Smooth muscle cell (in vitro differentiated cells): Measurements from ENCODE around the gene LSG1. TPM values are rescaled to one million over a fixed set of nuclear protein-coding genes. Genes with fewer than 3 reads are reported as not detected.

ENCODE experiments used
- DNase-seq: peaks from one replicate; lab custom pipeline; 2025; ENCODE audit not compliant: unreplicated experiment; lab: John Stamatoyannopoulos, UW
- H2AFZ ChIP-seq: fragments of 200-600 bp; sonication (generic); 2 replicates; pipeline ENCODE4 v1.6.0; 2016; ENCODE audit warnings: antibody characterized with exemption, low read depth, mild to moderate bottlenecking
- H3F3A ChIP-seq: fragments of 200-600 bp; sonication (generic); 2 replicates; pipeline ENCODE4 v1.6.0; 2017; ENCODE audit warnings: antibody characterized with exemption, low read depth
- H3K27ac ChIP-seq: fragments of 200-600 bp; sonication (generic); 2 replicates; pipeline ENCODE4 v1.5.1; 2016; ENCODE audit warnings: low read depth, mild to moderate bottlenecking
- H3K27me3 ChIP-seq: fragments of 200-600 bp; sonication (generic); 2 replicates; pipeline ENCODE4 v1.6.1; 2016; ENCODE audit warnings: low read depth, mild to moderate bottlenecking
- H3K36me3 ChIP-seq: fragments of 200-600 bp; sonication (generic); 2 replicates; pipeline ENCODE4 v1.5.1; 2016; ENCODE audit warnings: low read depth
- H3K4me1 ChIP-seq: fragments of 200-600 bp; sonication (generic); 2 replicates; pipeline ENCODE4 v1.5.1; 2016; ENCODE audit warnings: low read depth
- H3K4me2 ChIP-seq: fragments of 200-600 bp; sonication (generic); 2 replicates; pipeline ENCODE4 v1.6.0; 2016; ENCODE audit warnings: mild to moderate bottlenecking
- H3K4me3 ChIP-seq: fragments of 200-600 bp; sonication (generic); 2 replicates; pipeline ENCODE4 v1.5.1; 2016; ENCODE audit warnings: mild to moderate bottlenecking
- H3K79me2 ChIP-seq: fragments of 200-600 bp; sonication (generic); 2 replicates; pipeline ENCODE4 v1.6.0; 2016; ENCODE audit warnings: low read depth, mild to moderate bottlenecking
- H3K9ac ChIP-seq: fragments of 200-600 bp; sonication (generic); 2 replicates; pipeline ENCODE4 v1.6.0; 2016; ENCODE audit warnings: low read depth
- H3K9me3 ChIP-seq: fragments of 200-600 bp; sonication (generic); replicated peaks from 2 replicates; pipeline ENCODE4 v1.5.1; 2016; ENCODE audit warnings: low read depth
- H4K20me1 ChIP-seq: fragments of 200-600 bp; sonication (generic); 2 replicates; pipeline ENCODE4 v1.6.0; 2016; ENCODE audit warnings: low read depth
- WGBS: methylation state at CpG from one replicate; pipeline ENCODE4 v1.1.7; 2016; ENCODE audit warnings: low lambda C conversion rate; 5-methylcytosine and 5-hydroxymethylcytosine counted together
- polyA plus RNA-seq: library from polyadenylated mRNA; unstranded; fragments of >200 nt; fragmentation: Nextera tagmentation; extraction: Ambion mirVana; gene quantifications from 2 replicates; pipeline ENCODE4 v1.2.1, GENCODE V29; 2016
- total RNA-seq: library from RNA; depleted of rRNA; stranded (reverse); fragments of >200 nt; gene quantifications from 2 replicates; pipeline ENCODE4 v1.2.3, GENCODE V29; 2014
- TF ChIP-seq, protein P1 (sequence below): fragments of 200-600 bp; sonication (generic); IDR thresholded peaks from 2 replicates; pipeline ENCODE4 v1.5.1; 2017; ENCODE audit warnings: borderline replicate concordance, mild to moderate bottlenecking, antibody characterized with exemption; ENCODE audit not compliant: insufficient read depth, poor library complexity, severe bottlenecking

LSG1 gene
- total and polyA plus RNA-seq, 2 experiments from 2014 or later = 14.0 to 29.1 TPM

DNA sequence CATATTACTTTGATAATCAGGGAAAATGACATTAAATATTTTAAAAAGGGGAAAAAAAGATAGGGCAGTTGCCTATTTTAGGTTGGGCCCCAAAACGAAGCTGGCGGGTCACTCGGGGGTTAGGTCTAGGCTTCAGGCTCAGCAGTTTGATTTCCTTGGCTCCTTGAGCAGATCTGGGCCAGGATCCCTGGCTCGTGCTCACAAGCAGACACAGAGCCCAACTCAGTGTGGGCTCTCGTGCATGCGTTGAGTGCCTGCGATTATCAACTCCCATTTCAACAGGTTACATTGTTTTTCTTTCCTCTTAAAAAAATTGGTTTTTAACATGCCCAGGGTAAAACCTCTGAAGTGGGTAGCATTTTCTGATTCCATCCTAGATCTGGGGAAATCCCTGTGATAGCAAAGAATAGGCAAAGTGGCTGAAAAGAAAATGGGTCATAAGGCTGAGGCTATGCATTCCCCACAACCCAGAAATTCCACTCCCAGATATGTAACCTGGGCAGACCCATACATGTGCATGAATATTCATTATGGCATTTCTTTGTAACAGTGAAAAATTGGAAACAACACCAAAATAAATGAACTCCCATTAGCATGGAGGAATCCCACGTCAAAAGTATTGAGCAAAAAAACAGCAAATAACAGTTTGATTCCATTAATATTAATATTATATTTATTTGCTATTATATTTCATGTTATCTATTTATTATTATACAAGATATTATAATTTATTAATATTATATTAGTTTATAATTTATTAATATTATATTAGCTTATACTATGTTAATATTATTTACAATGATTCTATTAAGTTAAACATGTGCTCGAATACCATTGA lies 41.5 kb upstream of the LSG1 start:
- TF ChIP-seq, protein P1, sequence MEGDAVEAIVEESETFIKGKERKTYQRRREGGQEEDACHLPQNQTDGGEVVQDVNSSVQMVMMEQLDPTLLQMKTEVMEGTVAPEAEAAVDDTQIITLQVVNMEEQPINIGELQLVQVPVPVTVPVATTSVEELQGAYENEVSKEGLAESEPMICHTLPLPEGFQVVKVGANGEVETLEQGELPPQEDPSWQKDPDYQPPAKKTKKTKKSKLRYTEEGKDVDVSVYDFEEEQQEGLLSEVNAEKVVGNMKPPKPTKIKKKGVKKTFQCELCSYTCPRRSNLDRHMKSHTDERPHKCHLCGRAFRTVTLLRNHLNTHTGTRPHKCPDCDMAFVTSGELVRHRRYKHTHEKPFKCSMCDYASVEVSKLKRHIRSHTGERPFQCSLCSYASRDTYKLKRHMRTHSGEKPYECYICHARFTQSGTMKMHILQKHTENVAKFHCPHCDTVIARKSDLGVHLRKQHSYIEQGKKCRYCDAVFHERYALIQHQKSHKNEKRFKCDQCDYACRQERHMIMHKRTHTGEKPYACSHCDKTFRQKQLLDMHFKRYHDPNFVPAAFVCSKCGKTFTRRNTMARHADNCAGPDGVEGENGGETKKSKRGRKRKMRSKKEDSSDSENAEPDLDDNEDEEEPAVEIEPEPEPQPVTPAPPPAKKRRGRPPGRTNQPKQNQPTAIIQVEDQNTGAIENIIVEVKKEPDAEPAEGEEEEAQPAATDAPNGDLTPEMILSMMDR = no peak
- no peak for DNase-seq
- no peak overlapping the region for H3K4me2 ChIP-seq
- peak overlapping the region; percentile 9 for H3K27ac ChIP-seq
- H2AFZ ChIP-seq = no peak overlapping the region
- H3K4me1 ChIP-seq = no peaks in the 10 kb centered on the region
- no peaks in the 10 kb centered on the region for H3K36me3 ChIP-seq
- no peak overlapping the region for H3K9ac ChIP-seq
- no peaks in the 10 kb centered on the region for H3K9me3 ChIP-seq
- no peaks in the 10 kb centered on the region for H3K79me2 ChIP-seq
- H4K20me1 ChIP-seq = no peaks in the 10 kb centered on the region
- 89% methylated on average over 9 of the region's 9 CpGs for WGBS
- H3K27me3 ChIP-seq = no peaks in the 10 kb centered on the region
- no peak overlapping the region for H3K4me3 ChIP-seq
- H3F3A ChIP-seq = no peaks in the 10 kb centered on the region

DNA sequence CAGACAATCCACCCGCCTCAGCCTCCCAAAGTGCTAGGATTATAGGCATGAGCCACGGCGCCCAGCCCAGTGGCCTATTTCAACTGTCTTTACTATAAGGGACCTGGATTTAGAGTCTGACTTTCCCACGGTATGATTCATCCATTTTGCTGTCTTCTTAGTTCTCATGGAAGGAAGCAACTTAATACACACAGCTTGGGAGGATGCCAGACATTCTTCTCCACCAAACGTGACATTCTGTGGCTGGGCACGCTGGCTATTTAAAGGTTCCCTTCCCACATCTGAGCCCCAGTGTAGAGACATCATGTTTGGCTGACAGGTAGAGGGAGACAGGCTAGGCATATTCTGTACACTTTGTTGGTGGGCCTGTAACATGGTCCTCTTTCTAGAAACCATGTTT lies 39.9 kb upstream of the LSG1 start:
- WGBS = 5% methylated on average over 6 of the region's 6 CpGs
- H3K4me2 ChIP-seq = no peak overlapping the region
- no peaks in the 10 kb centered on the region for H3K27me3 ChIP-seq
- no peaks in the 10 kb centered on the region for H3K4me1 ChIP-seq
- H3K9me3 ChIP-seq = no peaks in the 10 kb centered on the region
- H3K4me3 ChIP-seq = no peak overlapping the region
- no peak for DNase-seq
- H3F3A ChIP-seq = no peaks in the 10 kb centered on the region
- H3K9ac ChIP-seq = no peak overlapping the region
- TF ChIP-seq, protein P1 = no peak
- no peaks in the 10 kb centered on the region for H3K79me2 ChIP-seq
- peak overlapping the region; percentile 28 for H3K27ac ChIP-seq
- H2AFZ ChIP-seq = no peak overlapping the region
- H3K36me3 ChIP-seq = no peaks in the 10 kb centered on the region
- H4K20me1 ChIP-seq = no peaks in the 10 kb centered on the region

DNA sequence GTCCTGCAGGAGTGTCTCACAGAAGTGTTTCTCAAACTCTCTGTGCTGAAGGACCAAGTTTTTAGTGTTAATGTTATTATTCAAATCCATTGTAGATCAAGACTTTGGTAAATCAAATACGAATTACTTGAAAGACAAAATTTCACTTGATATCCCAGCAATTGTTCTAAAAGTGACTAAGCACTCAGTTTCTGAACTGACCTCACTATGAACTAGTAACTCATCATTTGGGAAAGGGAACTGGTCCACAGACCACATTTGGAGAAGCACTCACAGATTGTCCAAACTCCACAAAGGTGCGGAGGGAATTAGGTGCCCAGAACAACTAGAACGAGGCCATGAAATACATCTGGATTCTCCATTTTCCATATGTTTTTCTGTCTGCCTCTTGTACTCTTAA lies 39.3 kb upstream of the LSG1 start:
- no peak overlapping the region for H3K4me3 ChIP-seq
- TF ChIP-seq, protein P1 = no peak
- H3K4me2 ChIP-seq = no peak overlapping the region
- no peak overlapping the region for H2AFZ ChIP-seq
- WGBS = 97% methylated on average over 3 of the region's 3 CpGs
- no peaks in the 10 kb centered on the region for H3K36me3 ChIP-seq
- H3K79me2 ChIP-seq = no peaks in the 10 kb centered on the region
- no peaks in the 10 kb centered on the region for H4K20me1 ChIP-seq
- DNase-seq = no peak
- H3K9ac ChIP-seq = no peak overlapping the region
- no peaks in the 10 kb centered on the region for H3K27me3 ChIP-seq
- H3K27ac ChIP-seq = peak overlapping the region; percentile 28
- no peaks in the 10 kb centered on the region for H3K4me1 ChIP-seq
- no peaks in the 10 kb centered on the region for H3F3A ChIP-seq
- H3K9me3 ChIP-seq = no peaks in the 10 kb centered on the region

DNA sequence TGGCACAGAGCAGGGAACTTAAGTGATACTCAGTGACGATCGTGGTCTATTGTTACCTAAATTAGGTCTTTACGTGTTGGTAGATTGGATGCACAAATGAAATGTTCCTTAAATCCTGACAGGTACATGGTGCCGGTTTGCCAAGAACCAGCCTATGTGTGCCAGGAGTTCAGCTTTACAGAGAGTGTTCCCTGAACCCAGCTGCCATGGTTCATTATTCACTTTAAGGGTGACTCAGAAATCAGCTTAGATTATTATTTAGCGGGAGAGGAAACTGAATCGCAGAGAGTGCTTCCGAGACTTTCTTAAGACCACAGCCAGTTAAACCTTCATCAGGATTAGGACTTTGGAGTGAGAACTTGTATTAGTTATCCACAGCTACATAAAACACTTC lies 35.2 kb upstream of the LSG1 start:
- H3K4me2 ChIP-seq = no peak overlapping the region
- H2AFZ ChIP-seq = no peak overlapping the region
- H3K9me3 ChIP-seq = no peaks in the 10 kb centered on the region
- no peak overlapping the region for H3K4me3 ChIP-seq
- TF ChIP-seq, protein P1 = no peak
- no peaks in the 10 kb centered on the region for H3K36me3 ChIP-seq
- H3K4me1 ChIP-seq = no peaks in the 10 kb centered on the region
- 67% methylated on average over 7 of the region's 7 CpGs for WGBS
- no peak overlapping the region for H3K9ac ChIP-seq
- no peaks in the 10 kb centered on the region for H3K27me3 ChIP-seq
- DNase-seq = no peak
- no peaks in the 10 kb centered on the region for H3K79me2 ChIP-seq
- H3K27ac ChIP-seq = no peak overlapping the region
- no peaks in the 10 kb centered on the region for H4K20me1 ChIP-seq
- H3F3A ChIP-seq = no peaks in the 10 kb centered on the region
